Brain pericyte (primary cell): ENCODE data around the gene SAMD11.

Experiments used
- DNase-seq: peaks from one replicate; pipeline ENCODE4 v3.0.0-alpha.2; 2012; ENCODE audit warnings: low read depth, low spot score

SAMD11 gene

GRCh38 chr1:932776-933602, 9.3 kb downstream of the SAMD11 start:
- no peak for DNase-seq

- DNase-seq, result no peak
Observed at GRCh38 chr1:933603-933940, 9.8 kb downstream of the SAMD11 start.

GRCh38 chr1:934991-935750, 11.4 kb downstream of the SAMD11 start:
- DNase-seq, result no peak

- no peak for DNase-seq
Observed at GRCh38 chr1:935751-936231, 12.1 kb downstream of the SAMD11 start.

GRCh38 chr1:936348-937264, 12.9 kb downstream of the SAMD11 start:
- no peak for DNase-seq

- DNase-seq, result no peak
Observed at GRCh38 chr1:937521-937920, 13.8 kb downstream of the SAMD11 start.

GRCh38 chr1:938088-938683, 14.5 kb downstream of the SAMD11 start:
- DNase-seq, result no peak

- no peak for DNase-seq
Observed at GRCh38 chr1:938711-939489, 15.2 kb downstream of the SAMD11 start.

- no peak for DNase-seq
Observed at GRCh38 chr1:939511-940106, 15.9 kb downstream of the SAMD11 start.

- no peak for DNase-seq
Observed at GRCh38 chr1:940107-941014, 16.6 kb downstream of the SAMD11 start.

- DNase-seq, result no peak
Observed at GRCh38 chr1:941015-941587, 17.4 kb downstream of the SAMD11 start.

- DNase-seq, result no peak
Observed at GRCh38 chr1:941588-942383, 18.1 kb downstream of the SAMD11 start.

GRCh38 chr1:942411-942821, 18.7 kb downstream of the SAMD11 start:
- DNase-seq, result no peak

- no peak for DNase-seq
Observed at GRCh38 chr1:942864-943533, 19.3 kb downstream of the SAMD11 start.

- DNase-seq, result no peak
Observed at GRCh38 chr1:943545-944340, 20.0 kb downstream of the SAMD11 start.
